ENCODE results near the gene TSG101.

TSG101 gene

DNA sequence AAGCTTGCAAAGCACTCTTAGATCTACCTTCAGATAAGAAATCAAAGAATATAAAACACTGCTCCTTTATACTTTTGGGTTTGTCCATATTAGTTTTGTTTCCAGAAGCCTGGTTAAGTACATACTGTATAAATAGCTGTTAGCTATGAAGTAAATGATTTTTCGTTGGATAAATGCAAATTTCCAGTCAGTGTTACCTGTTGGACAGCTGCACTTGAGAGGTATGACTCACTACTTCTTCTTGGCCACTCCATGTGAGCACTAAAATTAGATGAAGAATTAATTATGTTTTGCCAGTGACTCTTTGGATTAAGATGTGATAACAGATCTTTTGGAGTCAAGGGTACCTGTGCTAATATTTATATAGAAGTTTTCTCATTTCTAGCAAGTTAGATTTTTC lies 9.5 kb upstream of the TSG101 start:
- Histone ChIP-seq H4K8ac (ENCODE audit: low read depth, low read length) (no peak overlapping the region), H3K36me3 (ENCODE audit: control insufficient read depth in 1 of 2, insufficient read depth in 2 of 2, low read length in 2 of 2) (peaks cover 6 to 8% of the 10 kb centered on the region in 2 experiments), H3K4me2 (ENCODE audit: low read length) (no peak overlapping the region), H2BK120ac (ENCODE audit: insufficient read depth, low read length, poor library complexity) (no peak overlapping the region), H3K4me3 (ENCODE audit: low read depth, low read length) (no peak overlapping the region), H4K12ac (ENCODE audit: low read depth, low read length) (no peak overlapping the region), H3K9ac (ENCODE audit: low read length) (no peak overlapping the region), H3K79me1 (ENCODE audit: low read length) (no peaks in the 10 kb centered on the region), H3K27ac (ENCODE audit: low read depth, low read length) (no peak overlapping the region), H2AFZ (ENCODE audit: insufficient read depth, low read length, poor library complexity) (no peak overlapping the region), H3K9me3 (ENCODE audit: insufficient read depth, low read depth, low read length) (no peaks in the 10 kb centered on the region), H3K23ac (ENCODE audit: low read length) (no peak overlapping the region), H3K18ac (ENCODE audit: low read length) (no peak overlapping the region), H3K4ac (ENCODE audit: low read depth, low read length) (no peak overlapping the region), H2BK12ac (ENCODE audit: low read length) (no peak overlapping the region), H4K91ac (ENCODE audit: low read depth, low read length) (no peak overlapping the region), H3K79me2 (ENCODE audit: control insufficient read depth, insufficient read depth, low read length, poor library complexity) (no peaks in the 10 kb centered on the region), H3K14ac (ENCODE audit: low read length) (no peak overlapping the region), H2BK5ac (ENCODE audit: low read depth, low read length, poor library complexity) (no peak overlapping the region), H3K4me1 (ENCODE audit: control insufficient read depth in 1 of 2, insufficient read depth in 2 of 2, low read length in 2 of 2) (no peaks in the 10 kb centered on the region), H2AK5ac (ENCODE audit: low read length) (no peak overlapping the region), H3K27me3 (ENCODE audit: insufficient read depth, low read length) (no peaks in the 10 kb centered on the region)
- no CpG with 5 or more reads among the region's 1 CpG for WGBS (ENCODE audit: extremely low coverage, insufficient coverage, insufficient read length)
- no peak for DNase-seq

- no peaks in the 10 kb centered on the region for H3K27me3 ChIP-seq (ENCODE audit: insufficient read depth, low read length)
- no peak overlapping the region for H4K91ac ChIP-seq (ENCODE audit: low read depth, low read length)
- H3K27ac ChIP-seq (ENCODE audit: low read depth, low read length) = no peak overlapping the region
- H3K4me3 ChIP-seq (ENCODE audit: low read depth, low read length) = no peak overlapping the region
- H3K4me2 ChIP-seq (ENCODE audit: low read length) = no peak overlapping the region
- no peak overlapping the region for H2AK5ac ChIP-seq (ENCODE audit: low read length)
- no peak overlapping the region for H3K4ac ChIP-seq (ENCODE audit: low read depth, low read length)
- no peak overlapping the region for H3K23ac ChIP-seq (ENCODE audit: low read length)
- no peak overlapping the region for H3K14ac ChIP-seq (ENCODE audit: low read length)
- H3K18ac ChIP-seq (ENCODE audit: low read length) = no peak overlapping the region
- H4K8ac ChIP-seq (ENCODE audit: low read depth, low read length) = no peak overlapping the region
- no peaks in the 10 kb centered on the region for H3K9me3 ChIP-seq (ENCODE audit: insufficient read depth, low read depth, low read length)
- no peak overlapping the region for H2AFZ ChIP-seq (ENCODE audit: insufficient read depth, low read length, poor library complexity)
- no peaks in the 10 kb centered on the region for H3K79me2 ChIP-seq (ENCODE audit: control insufficient read depth, insufficient read depth, low read length, poor library complexity)
- no peak for DNase-seq
- H3K36me3 ChIP-seq (ENCODE audit: control insufficient read depth in 1 of 2, insufficient read depth in 2 of 2, low read length in 2 of 2) = peaks cover 6 to 8% of the 10 kb centered on the region in 2 experiments
- no peak overlapping the region for H3K9ac ChIP-seq (ENCODE audit: low read length)
- no peak overlapping the region for H2BK120ac ChIP-seq (ENCODE audit: insufficient read depth, low read length, poor library complexity)
- H2BK12ac ChIP-seq (ENCODE audit: low read length) = no peak overlapping the region
- no CpG with 5 or more reads among the region's 1 CpG for WGBS (ENCODE audit: extremely low coverage, insufficient coverage, insufficient read length)
- no peaks in the 10 kb centered on the region for H3K4me1 ChIP-seq (ENCODE audit: control insufficient read depth in 1 of 2, insufficient read depth in 2 of 2, low read length in 2 of 2)
- H3K79me1 ChIP-seq (ENCODE audit: low read length) = no peaks in the 10 kb centered on the region
- H4K12ac ChIP-seq (ENCODE audit: low read depth, low read length) = no peak overlapping the region
- H2BK5ac ChIP-seq (ENCODE audit: low read depth, low read length, poor library complexity) = no peak overlapping the region
Observed at GRCh38 chr11:18534245-18534644, 7.5 kb upstream of the TSG101 start.

DNA sequence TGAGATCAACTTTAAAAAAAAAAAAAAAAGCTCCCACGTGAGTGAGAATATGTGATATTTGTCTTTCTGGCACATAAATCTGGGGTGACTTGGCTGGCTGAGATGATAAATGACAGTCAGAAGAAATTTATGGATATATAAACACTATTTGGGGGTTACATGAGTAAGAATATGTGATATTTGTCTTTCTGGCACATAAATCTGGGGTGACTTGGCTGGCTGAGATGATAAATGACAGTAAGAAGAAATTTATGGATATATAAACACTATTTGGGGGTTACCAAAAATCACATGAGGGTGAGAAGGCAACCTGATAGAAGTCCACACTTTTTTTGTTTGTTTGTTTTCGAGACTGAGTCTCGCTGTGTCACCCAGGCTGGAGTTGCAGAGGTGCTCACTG lies 6.6 kb upstream of the TSG101 start:
- H3K79me2 ChIP-seq (ENCODE audit: control insufficient read depth, insufficient read depth, low read length, poor library complexity) = no peaks in the 10 kb centered on the region
- H2BK12ac ChIP-seq (ENCODE audit: low read length) = no peak overlapping the region
- no peak overlapping the region for H3K27ac ChIP-seq (ENCODE audit: low read depth, low read length)
- H3K23ac ChIP-seq (ENCODE audit: low read length) = no peak overlapping the region
- H4K91ac ChIP-seq (ENCODE audit: low read depth, low read length) = no peak overlapping the region
- H3K9ac ChIP-seq (ENCODE audit: low read length) = no peak overlapping the region
- DNase-seq = no peak
- H3K36me3 ChIP-seq (ENCODE audit: control insufficient read depth in 1 of 2, insufficient read depth in 2 of 2, low read length in 2 of 2) = peaks cover 5 to 6% of the 10 kb centered on the region in 2 experiments
- no peak overlapping the region for H3K4me3 ChIP-seq (ENCODE audit: low read depth, low read length)
- H3K79me1 ChIP-seq (ENCODE audit: low read length) = no peaks in the 10 kb centered on the region
- H3K14ac ChIP-seq (ENCODE audit: low read length) = no peak overlapping the region
- H2BK120ac ChIP-seq (ENCODE audit: insufficient read depth, low read length, poor library complexity) = no peak overlapping the region
- no peak overlapping the region for H2AK5ac ChIP-seq (ENCODE audit: low read length)
- H3K4ac ChIP-seq (ENCODE audit: low read depth, low read length) = no peak overlapping the region
- H2AFZ ChIP-seq (ENCODE audit: insufficient read depth, low read length, poor library complexity) = no peak overlapping the region
- WGBS (ENCODE audit: extremely low coverage, insufficient coverage, insufficient read length) = no CpG with 5 or more reads among the region's 3 CpGs
- H3K27me3 ChIP-seq (ENCODE audit: insufficient read depth, low read length) = no peaks in the 10 kb centered on the region
- H3K9me3 ChIP-seq (ENCODE audit: insufficient read depth, low read depth, low read length) = no peaks in the 10 kb centered on the region
- no peak overlapping the region for H3K18ac ChIP-seq (ENCODE audit: low read length)
- no peak overlapping the region for H2BK5ac ChIP-seq (ENCODE audit: low read depth, low read length, poor library complexity)
- no peak overlapping the region for H4K12ac ChIP-seq (ENCODE audit: low read depth, low read length)
- no peak overlapping the region for H4K8ac ChIP-seq (ENCODE audit: low read depth, low read length)
- H3K4me2 ChIP-seq (ENCODE audit: low read length) = no peak overlapping the region
- H3K4me1 ChIP-seq (ENCODE audit: control insufficient read depth in 1 of 2, insufficient read depth in 2 of 2, low read length in 2 of 2) = no peaks in the 10 kb centered on the region

DNA sequence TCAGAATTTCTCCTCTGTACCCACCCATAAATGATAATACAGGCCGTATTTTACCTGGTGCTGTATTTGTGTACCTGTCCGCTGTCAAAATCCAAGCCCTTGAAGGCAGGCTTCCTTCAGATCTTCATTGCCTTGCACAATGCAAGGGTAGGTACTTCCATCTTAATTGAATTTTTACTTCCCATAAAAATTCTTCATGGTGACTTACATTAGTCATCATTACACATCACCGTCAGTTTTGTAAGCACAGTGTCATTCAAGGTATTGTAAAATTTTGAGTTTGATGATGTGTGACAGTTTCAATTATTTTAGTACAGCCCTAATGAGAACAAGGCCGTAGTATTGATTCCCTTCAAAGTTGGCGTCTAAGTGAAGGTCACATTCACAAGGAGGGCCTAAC lies 770 bp upstream of the TSG101 start:
- Histone ChIP-seq H3K14ac (ENCODE audit: low read length) (no peak overlapping the region), H2BK120ac (ENCODE audit: insufficient read depth, low read length, poor library complexity) (no peak overlapping the region), H3K27ac (ENCODE audit: low read depth, low read length) (no peak overlapping the region), H2BK12ac (ENCODE audit: low read length) (no peak overlapping the region), H3K4me1 (ENCODE audit: control insufficient read depth in 1 of 2, insufficient read depth in 2 of 2, low read length in 2 of 2) (peaks cover 1% of the 10 kb centered on the region in 2 experiments), H2BK5ac (ENCODE audit: low read depth, low read length, poor library complexity) (no peak overlapping the region), H4K8ac (ENCODE audit: low read depth, low read length) (no peak overlapping the region), H2AK5ac (ENCODE audit: low read length) (no peak overlapping the region), H3K4me3 (ENCODE audit: low read depth, low read length) (no peak overlapping the region), H3K9ac (ENCODE audit: low read length) (no peak overlapping the region), H3K4ac (ENCODE audit: low read depth, low read length) (no peak overlapping the region), H3K23ac (ENCODE audit: low read length) (no peak overlapping the region), H3K4me2 (ENCODE audit: low read length) (peak overlapping the region; percentile 84), H3K9me3 (ENCODE audit: insufficient read depth, low read depth, low read length) (no peaks in the 10 kb centered on the region), H3K79me2 (ENCODE audit: control insufficient read depth, insufficient read depth, low read length, poor library complexity) (peaks cover 2% of the 10 kb centered on the region), H4K91ac (ENCODE audit: low read depth, low read length) (no peak overlapping the region), H2AFZ (ENCODE audit: insufficient read depth, low read length, poor library complexity) (no peak overlapping the region), H4K12ac (ENCODE audit: low read depth, low read length) (no peak overlapping the region), H3K79me1 (ENCODE audit: low read length) (peaks cover 7% of the 10 kb centered on the region), H3K36me3 (ENCODE audit: control insufficient read depth in 1 of 2, insufficient read depth in 2 of 2, low read length in 2 of 2) (peaks cover 0 to 5% of the 10 kb centered on the region in 2 experiments), H3K18ac (ENCODE audit: low read length) (no peak overlapping the region), H3K27me3 (ENCODE audit: insufficient read depth, low read length) (no peaks in the 10 kb centered on the region)
- WGBS (ENCODE audit: extremely low coverage, insufficient coverage, insufficient read length) = no CpG with 5 or more reads among the region's 5 CpGs
- DNase-seq = peak; percentile 35 to 65

All from trophoblast cell (in vitro differentiated cells and primary cell).